Keratinocyte (primary cell): ENCODE data around the gene CSN3. TPM values are rescaled to one million over a fixed set of nuclear protein-coding genes. Genes with fewer than 3 reads are reported as not detected.

Experiments
- DNase-seq: peaks from one replicate; pipeline ENCODE4 v3.0.0-alpha.2; 2011; ENCODE audit warnings: low read depth, missing footprints, low spot score
- FAIRE-seq: peaks from 2 replicates; lab custom pipeline; 2011; peaks lifted over from hg19 to GRCh38; lab: Jason Lieb, UNC
- H2AFZ ChIP-seq: 2 replicates; pipeline ENCODE4 v1.6.0; 2012; ENCODE audit warnings: low read length, control low read depth, inconsistent platforms; ENCODE audit not compliant: control insufficient read depth
- H3K27ac ChIP-seq: 2 replicates; pipeline ENCODE4 v1.5.1; 2011; ENCODE audit warnings: low read length; ENCODE audit not compliant: control insufficient read depth, insufficient read depth
- H3K27me3 ChIP-seq: 3 replicates; pipeline ENCODE4 v1.6.0; 2011; ENCODE audit warnings: low read length; ENCODE audit not compliant: control insufficient read depth, insufficient read depth; ENCODE audit errors: extremely low read depth
- H3K36me3 ChIP-seq, 2 experiments: 2 replicates in 1 of 2; 3 replicates in 1 of 2; pipeline ENCODE4 v1.5.1; 2011; ENCODE audit warnings: low read length in 2 of 2, mild to moderate bottlenecking in 1 of 2; ENCODE audit not compliant: control insufficient read depth in 2 of 2, insufficient read depth in 2 of 2; ENCODE audit errors: extremely low read depth in 1 of 2
- H3K4me1 ChIP-seq: 3 replicates; pipeline ENCODE4 v1.5.1; 2011; ENCODE audit warnings: low read length; ENCODE audit not compliant: control insufficient read depth, insufficient read depth; ENCODE audit errors: extremely low read depth
- H3K4me2 ChIP-seq: 3 replicates; pipeline ENCODE4 v1.6.0; 2011; ENCODE audit warnings: low read depth, low read length; ENCODE audit not compliant: control insufficient read depth, insufficient read depth; ENCODE audit errors: extremely low read depth
- H3K4me3 ChIP-seq, 3 experiments: fragments of 200-600 bp in 1 of 3; sonication (generic) in 1 of 3; 2 replicates in 2 of 3; 3 replicates in 1 of 3; pipeline ENCODE4 v1.5.1; 2011 to 2016; ENCODE audit warnings: low read length in 3 of 3, mild to moderate bottlenecking in 3 of 3, control low read depth in 2 of 3, inconsistent platforms in 1 of 3, low read depth in 1 of 3, mixed read lengths in 1 of 3, mixed run types in 1 of 3, moderate library complexity in 1 of 3; ENCODE audit not compliant: control insufficient read depth in 2 of 3, insufficient read depth in 2 of 3; ENCODE audit errors: extremely low read depth in 1 of 3
- H3K79me2 ChIP-seq: 2 replicates; pipeline ENCODE4 v1.6.0; 2012; ENCODE audit warnings: low read length; ENCODE audit not compliant: control insufficient read depth, insufficient read depth
- H3K9ac ChIP-seq: 3 replicates; pipeline ENCODE4 v1.6.0; 2011; ENCODE audit warnings: low read length; ENCODE audit not compliant: control insufficient read depth, insufficient read depth; ENCODE audit errors: extremely low read depth
- H3K9me1 ChIP-seq: 3 replicates; pipeline ENCODE4 v1.6.0; 2011; ENCODE audit warnings: low read length; ENCODE audit not compliant: control insufficient read depth, insufficient read depth; ENCODE audit errors: extremely low read depth
- H3K9me3 ChIP-seq: 2 replicates; pipeline ENCODE4 v1.5.1; 2012; ENCODE audit warnings: low read depth, low read length; ENCODE audit not compliant: control insufficient read depth
- H4K20me1 ChIP-seq: 3 replicates; pipeline ENCODE4 v1.6.0; 2011; ENCODE audit warnings: low read length; ENCODE audit not compliant: control insufficient read depth, insufficient read depth; ENCODE audit errors: extremely low read depth
- CTCF ChIP-seq, 3 experiments: IDR thresholded peaks in 1 of 3; conservative IDR thresholded peaks in 1 of 3; optimal IDR thresholded peaks in 1 of 3; 2 replicates in 2 of 3; 3 replicates in 1 of 3; pipeline versions ENCODE3 to v1.5.1; 2011; ENCODE audit warnings: low read length in 3 of 3, mild to moderate bottlenecking in 3 of 3, moderate library complexity in 2 of 3, control low read depth in 1 of 3, inconsistent platforms in 1 of 3; ENCODE audit not compliant: insufficient read depth in 2 of 3; ENCODE audit errors: extremely low read depth in 1 of 3
- EZH2 ChIP-seq: IDR thresholded peaks from one replicate; pipeline ENCODE4 v1.6.1; 2012; ENCODE audit warnings: inconsistent platforms, mild to moderate bottlenecking, low read length, moderate library complexity
- dilution Hi-C: fragments of 300-500 bp; cut with MboI; formaldehyde crosslinking; loops from one replicate; pipeline ENCODE4 v1.7.0; 2020; ENCODE audit warnings: low sequenced_read_pairs; ENCODE audit not compliant: extremely low pct_ligation_motif_present
- polyA plus RNA-seq, 5 experiments: library from polyadenylated mRNA; depleted of rRNA in 3 of 5; stranded (reverse) in 3 of 5; stranded (forward) in 1 of 5; unstranded in 1 of 5; fragments of >200 nt; gene quantifications; 1 replicate in 1 of 5; 2 replicates in 3 of 5; 3 replicates in 1 of 5; pipeline versions ENCODE4 v1.2.1 to v1.2.3, GENCODE V29; 2011 to 2012; ENCODE audit warnings: missing spikeins in 2 of 5, low read depth in 1 of 5, low replicate concordance in 1 of 5

The CSN3 gene
- polyA plus RNA-seq, 1 donor (not counting 4 experiments of a cell fraction or from before 2014, with no cell fraction given): not detected

GRCh38 chr4:70196857-70197256 is 45.5 kb upstream of the CSN3 start:
- DNase-seq (no peak), FAIRE-seq (no peak)
- H4K20me1 ChIP-seq: no peaks in the 10 kb centered on the region
- no peak overlapping the region for H3K9ac ChIP-seq
- no peak overlapping the region for H3K4me2 ChIP-seq
- no peaks in the 10 kb centered on the region for H3K27me3 ChIP-seq
- H3K4me1 ChIP-seq: no peaks in the 10 kb centered on the region
- no peaks in the 10 kb centered on the region for H3K79me2 ChIP-seq
- no peaks in the 10 kb centered on the region for H3K36me3 ChIP-seq
- no peaks in the 10 kb centered on the region for H3K9me1 ChIP-seq
- H3K27ac ChIP-seq: no peak overlapping the region
- H2AFZ ChIP-seq: no peak overlapping the region
- no peaks in the 10 kb centered on the region for H3K9me3 ChIP-seq
- TF ChIP-seq EZH2: no peak
- no peak for TF ChIP-seq CTCF (optimal IDR thresholded peaks at IDR 0.05 in 1 of 3, IDR thresholded peaks at IDR 0.05 in 1 of 3, conservative IDR thresholded peaks at IDR 0.05 in 1 of 3; ENCODE audit: extremely low read depth in 1 of 3, insufficient read depth in 2 of 3, low read length in 3 of 3)
- H3K4me3 ChIP-seq: no peak overlapping the region
- dilution Hi-C loops: no loop called here

GRCh38 chr4:70197842-70198241 is 44.6 kb upstream of the CSN3 start:
- H3K4me2 ChIP-seq: no peak overlapping the region
- TF ChIP-seq CTCF (optimal IDR thresholded peaks at IDR 0.05 in 1 of 3, IDR thresholded peaks at IDR 0.05 in 1 of 3, conservative IDR thresholded peaks at IDR 0.05 in 1 of 3; ENCODE audit: extremely low read depth in 1 of 3, insufficient read depth in 2 of 3, low read length in 3 of 3) (no peak), EZH2 (no peak)
- no peak overlapping the region for H3K4me3 ChIP-seq
- H3K9me1 ChIP-seq: no peaks in the 10 kb centered on the region
- H4K20me1 ChIP-seq: no peaks in the 10 kb centered on the region
- DNase-seq (no peak), FAIRE-seq (no peak)
- H3K4me1 ChIP-seq: no peaks in the 10 kb centered on the region
- no peaks in the 10 kb centered on the region for H3K27me3 ChIP-seq
- H3K36me3 ChIP-seq: no peaks in the 10 kb centered on the region
- no peaks in the 10 kb centered on the region for H3K79me2 ChIP-seq
- no peaks in the 10 kb centered on the region for H3K9me3 ChIP-seq
- H3K27ac ChIP-seq: no peak overlapping the region
- no peak overlapping the region for H3K9ac ChIP-seq
- no peak overlapping the region for H2AFZ ChIP-seq
- dilution Hi-C loops: no loop called here
